Mesodermal cell (in vitro differentiated cells): ENCODE results near the gene CASP8.

Experiments
- H3K27ac ChIP-seq: 2 replicates; pipeline ENCODE4 v1.7.0; 2013; ENCODE audit warnings: mild to moderate bottlenecking, low read depth, low read length, moderate library complexity; ENCODE audit not compliant: severe bottlenecking
- H3K36me3 ChIP-seq: 2 replicates; pipeline ENCODE4 v1.7.1; 2013; ENCODE audit warnings: mild to moderate bottlenecking, low read length, moderate library complexity; ENCODE audit not compliant: control insufficient read depth, insufficient read depth
- H3K4me1 ChIP-seq: one replicate; pipeline ENCODE4 v1.7.1; 2013; ENCODE audit warnings: mild to moderate bottlenecking, low read length; ENCODE audit not compliant: insufficient read depth, control insufficient read depth, poor library complexity, severe bottlenecking
- H3K4me3 ChIP-seq: 2 replicates; pipeline ENCODE4 v1.7.0; 2013; ENCODE audit warnings: low read length, control low read depth, mild to moderate bottlenecking; ENCODE audit not compliant: insufficient read depth, poor library complexity, severe bottlenecking; ENCODE audit errors: extremely low read depth
- H3K9me3 ChIP-seq: 2 replicates; pipeline ENCODE4 v1.7.1; 2013; ENCODE audit warnings: mild to moderate bottlenecking, low read length, moderate library complexity; ENCODE audit not compliant: control insufficient read depth
- WGBS, 2 experiments: methylation state at CpG; one replicate each; pipeline ENCODE4 v1.1.5; 2013; ENCODE audit warnings: missing lambda C conversion rate in 2 of 2; ENCODE audit not compliant: insufficient coverage in 2 of 2; 5-methylcytosine and 5-hydroxymethylcytosine counted together

Gene CASP8

GRCh38 chr2:201258666-201259615 is 1.4 kb upstream of the CASP8 start:
- Histone ChIP-seq H3K4me1 (peaks cover 11% of the 10 kb centered on the region), H3K9me3 (no peaks in the 10 kb centered on the region), H3K36me3 (no peaks in the 10 kb centered on the region), H3K27ac (peak overlapping the region; percentile 95), H3K4me3 (peak overlapping the region; percentile 54)
- WGBS, 2 experiments = 34 to 48% methylated on average over 9 to 10 of the region's 15 CpGs

- H3K27ac ChIP-seq = no peak overlapping the region
- 94 to 95% methylated on average over 9 of the region's 9 CpGs for WGBS, 2 experiments
- H3K36me3 ChIP-seq = peaks cover under 1% of the 10 kb centered on the region
- no peak overlapping the region for H3K4me3 ChIP-seq
- no peaks in the 10 kb centered on the region for H3K9me3 ChIP-seq
- H3K4me1 ChIP-seq = peaks cover 11% of the 10 kb centered on the region
These were observed 1.1 kb downstream of the CASP8 start for GRCh38 chr2:201261471-201261870.

DNA sequence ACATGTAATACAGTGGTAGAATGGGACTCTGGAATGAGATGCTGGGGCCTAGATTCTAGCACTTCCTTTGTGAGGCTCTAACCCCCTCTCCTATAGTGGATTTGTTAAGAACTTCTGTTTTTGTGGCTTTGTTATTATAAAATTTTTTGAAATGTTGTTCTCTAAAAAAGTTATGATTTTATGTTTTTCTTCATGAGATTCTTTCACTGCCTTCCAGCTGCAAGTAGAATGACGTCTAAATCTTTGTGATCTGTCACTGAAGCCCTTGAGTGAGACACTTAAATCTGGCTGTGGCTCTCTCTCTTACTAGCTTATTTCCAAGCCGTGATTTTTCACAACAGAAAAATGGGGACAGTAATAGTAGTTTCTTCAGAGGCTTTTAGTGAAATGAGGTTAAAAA is 1.6 kb downstream of the CASP8 start:
- H3K9me3 ChIP-seq = no peaks in the 10 kb centered on the region
- no peak overlapping the region for H3K27ac ChIP-seq
- 60 to 100% methylated on average over 1 of the region's 2 CpGs for WGBS, 2 experiments
- H3K4me1 ChIP-seq = peaks cover 11% of the 10 kb centered on the region
- no peak overlapping the region for H3K4me3 ChIP-seq
- H3K36me3 ChIP-seq = peaks cover 4% of the 10 kb centered on the region

- WGBS, 2 experiments = 67 to 86% methylated on average over 1 of the region's 6 CpGs
- H3K4me3 ChIP-seq = no peak overlapping the region
- H3K4me1 ChIP-seq = peaks cover 6% of the 10 kb centered on the region
- H3K27ac ChIP-seq = no peak overlapping the region
- no peaks in the 10 kb centered on the region for H3K9me3 ChIP-seq
- peaks cover 9% of the 10 kb centered on the region for H3K36me3 ChIP-seq
These were observed 2.4 kb downstream of the CASP8 start for GRCh38 chr2:201262718-201263117.

GRCh38 chr2:201263779-201264178 is 3.4 kb downstream of the CASP8 start:
- 86% methylated on average over 1 of the region's 2 CpGs; no CpG with 5 or more reads in 1 of the 2 experiments for WGBS, 2 experiments
- no peak overlapping the region for H3K4me3 ChIP-seq
- H3K9me3 ChIP-seq = no peaks in the 10 kb centered on the region
- H3K27ac ChIP-seq = no peak overlapping the region
- peaks cover 6% of the 10 kb centered on the region for H3K4me1 ChIP-seq
- H3K36me3 ChIP-seq = peaks cover 11% of the 10 kb centered on the region

- WGBS, 2 experiments = 94 to 95% methylated on average over 3 to 4 of the region's 7 CpGs
- Histone ChIP-seq H3K27ac (no peak overlapping the region), H3K4me1 (peaks cover 6% of the 10 kb centered on the region), H3K9me3 (no peaks in the 10 kb centered on the region), H3K4me3 (no peak overlapping the region), H3K36me3 (peaks cover 11% of the 10 kb centered on the region)
These were observed 4.3 kb downstream of the CASP8 start for GRCh38 chr2:201264472-201265173.

DNA sequence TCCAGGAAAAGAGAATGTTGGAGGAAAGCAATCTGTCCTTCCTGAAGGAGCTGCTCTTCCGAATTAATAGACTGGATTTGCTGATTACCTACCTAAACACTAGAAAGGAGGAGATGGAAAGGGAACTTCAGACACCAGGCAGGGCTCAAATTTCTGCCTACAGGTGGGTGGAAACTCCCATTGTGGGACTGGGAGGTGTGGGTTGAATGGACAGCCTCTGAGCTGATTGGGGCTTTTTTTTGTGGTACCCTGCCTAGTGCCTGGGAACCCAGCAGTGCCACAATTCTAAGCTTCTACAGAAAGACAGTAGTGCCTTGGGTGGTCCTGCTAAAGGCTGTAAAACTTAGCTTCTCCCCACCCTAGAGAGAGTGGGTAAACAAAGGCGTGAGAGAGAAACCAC is 6.3 kb downstream of the CASP8 start:
- Histone ChIP-seq H3K9me3 (no peaks in the 10 kb centered on the region), H3K27ac (no peak overlapping the region), H3K4me3 (no peak overlapping the region), H3K36me3 (peaks cover 16% of the 10 kb centered on the region), H3K4me1 (no peaks in the 10 kb centered on the region)
- WGBS, 2 experiments = 88% methylated on average over 1 of the region's 2 CpGs; no CpG with 5 or more reads in 1 of the 2 experiments

DNA sequence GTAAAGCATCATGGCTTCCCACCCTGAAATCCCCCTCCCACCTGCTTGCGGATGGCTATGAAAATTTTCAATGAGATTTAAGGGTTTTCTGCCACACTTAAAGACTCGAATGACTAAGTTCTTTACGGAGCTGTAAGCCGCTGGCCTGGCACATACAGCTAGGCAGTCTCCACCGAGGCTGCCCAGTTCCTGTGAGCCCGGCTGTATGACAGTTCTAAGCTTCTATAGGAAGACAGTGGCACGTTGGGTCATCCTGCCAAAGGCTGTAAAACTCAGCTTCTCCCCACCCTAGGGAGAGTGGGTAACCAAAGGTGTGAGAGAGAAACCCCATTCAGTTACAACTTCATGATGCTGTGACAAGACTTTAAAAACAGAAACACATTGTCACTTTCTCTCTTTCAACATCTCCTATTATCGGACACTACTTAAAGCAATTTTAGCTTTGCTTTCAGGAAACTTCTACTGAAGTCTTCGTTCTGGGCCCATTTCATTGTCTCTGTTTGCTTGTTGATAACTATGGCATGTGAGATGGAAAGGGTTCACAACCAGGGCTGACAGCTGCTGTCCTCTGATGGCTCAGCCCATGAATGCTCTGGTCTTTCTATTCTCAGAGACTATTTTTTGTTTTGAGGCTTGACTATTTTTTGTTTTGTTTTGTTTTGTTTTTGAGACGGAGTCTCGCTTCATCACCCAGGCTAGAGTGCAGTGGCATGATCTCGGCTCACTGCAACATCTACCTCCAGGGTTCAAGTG is 7.1 kb downstream of the CASP8 start:
- WGBS, 2 experiments = 94 to 98% methylated on average over 10 of the region's 12 CpGs
- Histone ChIP-seq H3K4me1 (no peaks in the 10 kb centered on the region), H3K9me3 (no peaks in the 10 kb centered on the region), H3K27ac (no peak overlapping the region), H3K36me3 (peaks cover 16% of the 10 kb centered on the region), H3K4me3 (no peak overlapping the region)

- H3K27ac ChIP-seq = no peak overlapping the region
- no peaks in the 10 kb centered on the region for H3K4me1 ChIP-seq
- WGBS, 2 experiments = no CpG with 5 or more reads among the region's 2 CpGs
- H3K9me3 ChIP-seq = no peaks in the 10 kb centered on the region
- peaks cover 29% of the 10 kb centered on the region for H3K36me3 ChIP-seq
- no peak overlapping the region for H3K4me3 ChIP-seq
These were observed 9.4 kb downstream of the CASP8 start for GRCh38 chr2:201269764-201270163.

DNA sequence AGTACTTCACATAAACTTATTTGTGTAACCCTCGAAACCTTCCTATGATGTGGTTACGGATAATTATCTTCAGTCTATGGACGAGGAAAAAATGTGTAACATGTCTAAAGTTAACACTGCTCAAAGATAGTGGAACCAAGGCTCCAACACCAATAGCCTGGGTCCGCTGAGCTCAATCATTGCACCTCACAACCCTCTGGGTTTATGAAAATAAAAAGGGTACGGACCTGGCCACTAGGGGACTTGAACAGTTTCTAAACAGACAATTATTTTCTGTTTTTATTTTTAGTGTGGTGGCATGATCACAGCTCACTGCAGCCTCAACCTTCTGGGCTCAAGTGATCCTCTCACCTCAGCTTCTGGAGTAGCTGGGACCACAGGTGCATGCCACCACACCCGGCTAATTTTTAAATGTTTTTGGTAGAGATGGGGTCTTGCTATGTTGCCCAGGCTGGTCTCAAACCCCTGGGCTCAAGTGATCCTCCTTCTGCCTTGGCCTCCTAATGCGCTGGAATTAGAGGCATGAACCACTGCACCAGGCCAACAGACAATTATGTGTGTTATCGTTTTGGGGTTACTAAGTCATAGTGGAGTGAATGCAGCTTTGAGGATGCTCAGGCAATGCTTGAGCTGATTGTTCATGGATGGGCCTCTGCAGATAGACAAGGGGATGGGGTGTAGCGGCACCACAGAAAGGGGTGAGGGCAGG is 10.1 kb downstream of the CASP8 start:
- H3K9me3 ChIP-seq = no peaks in the 10 kb centered on the region
- peaks cover 29% of the 10 kb centered on the region for H3K36me3 ChIP-seq

More for the DNA sequence above, 10.1 kb downstream of the CASP8 start:
- 96 to 97% methylated on average over 5 to 7 of the region's 9 CpGs for WGBS, 2 experiments
- Histone ChIP-seq H3K4me1 (no peaks in the 10 kb centered on the region), H3K27ac (no peak overlapping the region), H3K4me3 (no peak overlapping the region)
